Heart left ventricle (tissue), 16 donors: Measurements from ENCODE around the gene BMERB1. TPM values are rescaled to one million over a fixed set of nuclear protein-coding genes. Genes with fewer than 3 reads are reported as not detected.
A peak's percentile ranks its signal among the peaks of the same experiment; 100 is the strongest.

Experiments used
- ATAC-seq, 4 donors: fragments of 200-7000 bp; cut with Tn5 transposase; one replicate each; pipeline ENCODE4 v1.9.1; 2020 to 2022; ENCODE audit warnings: moderate library complexity in 4 of 4, mild to moderate bottlenecking in 3 of 4, moderate number of reproducible peaks in 1 of 4
- DNase-seq, 5 donors: peaks; one replicate each; pipeline ENCODE4 v3.0.0-alpha.2; 2020
- H3K27ac ChIP-seq, 12 donors: fragments of 200-600 bp; sonication (generic) in 4 of 12; one replicate each; pipeline versions ENCODE4 v1.5.0 to v1.8.0; 2016 to 2022; ENCODE audit warnings: mild to moderate bottlenecking in 2 of 12
- H3K27me3 ChIP-seq, 9 donors: fragments of 200-600 bp; sonication (generic) in 2 of 9; one replicate each; pipeline versions ENCODE4 v1.5.1 to v1.8.0; 2016 to 2022; ENCODE audit warnings: mild to moderate bottlenecking in 3 of 9
- H3K36me3 ChIP-seq, 9 donors: fragments of 200-600 bp; sonication (generic) in 2 of 9; one replicate each; pipeline versions ENCODE4 v1.5.0 to v1.8.0; 2018 to 2022; ENCODE audit warnings: mild to moderate bottlenecking in 2 of 9
- H3K4me1 ChIP-seq, 12 donors: fragments of 200-600 bp; sonication (generic) in 4 of 12; one replicate each; pipeline versions ENCODE4 v1.5.0 to v1.8.0; 2016 to 2022; ENCODE audit warnings: mild to moderate bottlenecking in 3 of 12
- H3K4me3 ChIP-seq, 12 donors: fragments of 200-600 bp; sonication (generic) in 4 of 12; one replicate each; pipeline versions ENCODE4 v1.5.0 to v1.8.0; 2017 to 2022; ENCODE audit warnings: mild to moderate bottlenecking in 9 of 12, moderate library complexity in 4 of 12
- H3K9me3 ChIP-seq, 12 donors: fragments of 200-600 bp; sonication (generic) in 4 of 12; one replicate each; pipeline versions ENCODE4 v1.5.0 to v1.8.0; 2016 to 2022; ENCODE audit warnings: mild to moderate bottlenecking in 1 of 12
- CTCF ChIP-seq, 12 donors: fragments of 200-600 bp; sonication (generic) in 4 of 12; IDR thresholded peaks; one replicate each; pipeline versions ENCODE4 v1.5.0 to v1.8.0; 2018 to 2022; ENCODE audit warnings: antibody characterized with exemption in 12 of 12, mild to moderate bottlenecking in 5 of 12
- POLR2A ChIP-seq, 2 donors: fragments of 450-650 bp; IDR thresholded peaks; one replicate each; pipeline ENCODE4 v1.6.1; 2017; ENCODE audit warnings: antibody characterized with exemption in 2 of 2, mild to moderate bottlenecking in 2 of 2, moderate library complexity in 2 of 2
- WGBS, 4 donors: extraction: QIAGEN DNeasy Blood & Tissue Kit in 2 of 4; methylation state at CpG; one replicate each; pipeline versions ENCODE4 v1.1.5 to v1.1.7; 2013 to 2018; 5-methylcytosine and 5-hydroxymethylcytosine counted together
- intact Hi-C, 10 donors: fragments of 100-400 bp; cut with DNase I; formaldehyde crosslinking; loops; one replicate each; pipeline versions ENCODE4 v1.11.1 to v1.14.2; 2022
- polyA plus RNA-seq, 2 donors: library from polyadenylated mRNA; stranded (reverse); fragments of 200-250 nt; gene quantifications; one replicate each; pipeline ENCODE4 v1.2.3, GENCODE V29; 2013
- total RNA-seq, 9 donors: library from RNA; depleted of rRNA in 2 of 9; stranded (reverse); fragments of >200 nt in 2 of 9; fragmentation: NEBNext Ultra II Directional in 3 of 9; extraction: Animal tissue kit (Norgen Biotek cat#: 25700) in 3 of 9; gene quantifications; one replicate each; pipeline versions ENCODE4 v1.1.0 to v1.2.4, GENCODE V29; 2016 to 2023
- donor health status: ischemic (EF 13 %, LVEDD 7.1; RV severe dilation, severe dysfunction).
- donor health status: healthy with polysubstance abuse.
- donor health status: DM: no; HTN: yes; CAD: no.
- donor health status: DM: no; HTN: no; CAD: no.
- donor health status: ischemic (EF 25% LVEDD 6.9; RV normal size, moderate dysfunction).
- donor health status: ischemic (EF 25% LVEDD 5.7; RV mildly dilated, moderate dysfunction).
- donor health status: healthy.
- donor health status: DM: yes; HTN: yes; CAD: no.
- donor health status: ischemic (EF 35%, LVEDD 5.7; RV mildly dilated, moderate dysfunction).
- donor health status: nonischemic (EF 11% LVEDD 7.7; RV severe dilation, severe dysfunction).
- donor health status: DM: yes; HTN: yes; CAD: no.
- donor health status: PGD.
- donor health status: ischemic (EF 29% LVEDD 5.4; RV normal size, mild dysfunction).
- donor health status: nonischemic (EF 23%, LVEDD 6.1; RV moderate dilation, normal function).

The BMERB1 gene
- total and polyA plus RNA-seq, 11 donors, result 20.8 to 105 (median 70.5) TPM

DNA sequence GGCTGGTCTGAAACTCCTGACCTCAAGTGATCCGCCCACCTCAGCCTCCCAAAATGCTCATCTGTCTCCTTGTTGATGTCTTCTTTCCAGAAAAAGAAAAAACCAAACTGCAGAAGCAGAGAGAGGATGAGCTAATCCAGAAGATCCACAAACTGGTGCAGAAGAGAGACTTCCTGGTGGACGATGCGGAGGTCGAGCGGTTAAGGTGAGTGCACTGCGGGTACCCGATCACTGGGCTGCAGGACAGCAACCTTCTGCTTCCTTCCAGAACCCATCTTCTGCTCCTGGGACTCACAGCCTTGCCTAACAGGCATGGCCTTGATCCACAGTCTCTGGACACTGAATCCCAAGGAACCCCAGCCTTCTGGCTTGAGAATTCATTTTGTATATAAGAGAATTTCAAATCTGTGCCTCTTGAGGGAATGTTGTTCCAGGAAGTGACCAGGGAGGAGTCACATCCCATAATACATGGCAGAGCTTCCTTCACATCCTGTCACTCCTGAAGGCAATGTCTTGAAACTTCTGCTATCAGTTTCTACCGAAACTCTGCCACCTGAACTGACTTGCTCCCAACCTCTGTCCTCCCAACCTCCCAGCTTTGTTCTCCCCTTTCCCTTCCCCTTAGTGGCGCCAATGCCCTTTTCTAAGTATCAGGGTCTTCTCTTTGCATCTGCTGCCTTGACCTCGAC lies 146.9 kb downstream of the BMERB1 start:
- H3K4me1 ChIP-seq, result peaks cover 0 to 14% (median 2%) of the 10 kb centered on the region in 12 donors
- 85 to 88% (median 87%) methylated on average over 10 of the region's 10 CpGs for WGBS, 4 donors
- DNase-seq (no peak), ATAC-seq (peak in 2 of 4 donors; percentile 18 to 36)
- no peak for TF ChIP-seq CTCF (IDR thresholded peaks at IDR 0.05)
- TF ChIP-seq POLR2A (IDR thresholded peaks at IDR 0.05), result no peak
- H3K9me3 ChIP-seq, result peaks cover 0 to 15% (median 9%) of the 10 kb centered on the region in 12 donors
- H3K27ac ChIP-seq, result peak overlapping the region in 5 of 12 donors; percentile 7 to 54 (median 45)
- H3K36me3 ChIP-seq, result peaks cover 0 to 47% (median 12%) of the 10 kb centered on the region in 9 donors
- intact Hi-C loops, result no loop called here
- no peak overlapping the region for H3K4me3 ChIP-seq
- H3K27me3 ChIP-seq, result no peaks in the 10 kb centered on the region

DNA sequence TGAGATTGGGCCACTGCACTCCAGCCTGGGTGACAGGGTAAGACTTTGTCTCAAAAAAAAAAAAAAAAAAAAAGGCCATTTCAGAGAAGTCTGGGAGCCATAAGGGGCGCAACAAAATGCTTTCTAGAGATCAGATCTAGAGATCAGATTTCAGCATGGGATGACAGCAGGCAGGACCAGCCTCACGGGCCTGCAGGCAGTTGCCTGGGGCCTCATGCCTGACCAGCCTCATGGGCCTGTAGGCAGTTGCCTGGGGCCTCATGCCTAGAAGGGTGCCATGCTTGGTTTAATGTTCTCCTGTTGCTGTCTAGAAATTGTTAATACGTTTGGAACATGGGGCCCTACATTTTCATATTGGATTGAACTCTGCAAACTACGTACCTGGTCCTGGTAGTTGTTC lies 149.1 kb downstream of the BMERB1 start:
- DNase-seq (no peak), ATAC-seq (no peak)
- Histone ChIP-seq H3K27ac (no peak overlapping the region), H3K9me3 (peaks cover 0 to 19% (median 10%) of the 10 kb centered on the region in 12 donors), H3K36me3 (peaks cover 0 to 69% (median 22%) of the 10 kb centered on the region in 9 donors), H3K4me1 (peaks cover 0 to 15% (median 2%) of the 10 kb centered on the region in 12 donors), H3K27me3 (no peaks in the 10 kb centered on the region), H3K4me3 (no peak overlapping the region)
- TF ChIP-seq POLR2A (IDR thresholded peaks at IDR 0.05), result no peak
- no peak for TF ChIP-seq CTCF (IDR thresholded peaks at IDR 0.05)
- intact Hi-C loops, result no loop called here
- WGBS, 4 donors, result 94 to 96% (median 95%) methylated on average over 4 of the region's 4 CpGs

DNA sequence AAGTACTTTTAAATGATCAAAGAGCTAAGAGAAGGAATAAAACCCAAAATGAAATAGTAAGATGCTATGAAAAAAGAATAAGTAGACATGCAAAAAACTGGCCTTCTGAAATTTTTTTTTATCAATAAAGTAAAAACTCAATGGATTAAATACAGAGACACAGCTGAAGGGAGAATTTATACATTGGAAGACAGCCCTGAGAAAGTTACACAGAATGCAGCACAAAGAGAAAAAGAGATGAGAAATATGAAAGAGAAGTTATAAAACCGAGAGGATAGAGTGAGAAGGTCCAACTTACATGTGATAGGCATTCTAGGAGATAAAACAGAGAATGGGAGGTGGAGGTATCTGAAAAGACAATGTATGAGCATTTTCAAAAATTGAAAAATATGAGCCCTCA lies 151.6 kb downstream of the BMERB1 start:
- intact Hi-C loops, result no loop called here
- H3K4me3 ChIP-seq, result no peak overlapping the region
- peaks cover 0 to 19% (median 10%) of the 10 kb centered on the region in 12 donors for H3K9me3 ChIP-seq
- TF ChIP-seq CTCF (IDR thresholded peaks at IDR 0.05), result no peak
- no peak for TF ChIP-seq POLR2A (IDR thresholded peaks at IDR 0.05)
- DNase-seq (no peak), ATAC-seq (no peak)
- H3K27me3 ChIP-seq, result no peaks in the 10 kb centered on the region
- peaks cover 0 to 80% (median 29%) of the 10 kb centered on the region in 9 donors for H3K36me3 ChIP-seq
- 85 to 98% (median 89%) methylated on average over 1 of the region's 1 CpG for WGBS, 4 donors
- peaks cover 0 to 35% (median 8%) of the 10 kb centered on the region in 12 donors for H3K4me1 ChIP-seq
- H3K27ac ChIP-seq, result no peak overlapping the region

- TF ChIP-seq CTCF (IDR thresholded peaks at IDR 0.05) (no peak), POLR2A (IDR thresholded peaks at IDR 0.05) (no peak)
These were observed 152.3 kb downstream of the BMERB1 start for GRCh38 chr16:15586716-15587115.

More at GRCh38 chr16:15586716-15587115, 152.3 kb downstream of the BMERB1 start:
- DNase-seq, result no peak
- Histone ChIP-seq H3K4me3 (no peak overlapping the region), H3K27ac (no peak overlapping the region), H3K9me3 (peaks cover 0 to 19% (median 10%) of the 10 kb centered on the region in 12 donors), H3K27me3 (no peaks in the 10 kb centered on the region), H3K4me1 (peaks cover 0 to 31% (median 6%) of the 10 kb centered on the region in 12 donors), H3K36me3 (peaks cover 0 to 73% (median 24%) of the 10 kb centered on the region in 9 donors)
- ATAC-seq, result no peak
- WGBS, 4 donors, result 95 to 100% (median 97%) methylated on average over 6 to 12 of the region's 12 CpGs
- intact Hi-C loops, result no loop called here
